Ovary (tissue), 9 donors: ENCODE results near the gene ZBTB4. TPM values are rescaled to one million over a fixed set of nuclear protein-coding genes. Genes with fewer than 3 reads are reported as not detected.

Experiments used
- DNase-seq, 5 donors: peaks; one replicate each; pipeline ENCODE4 v3.0.0-alpha.2; 2019 to 2020
- H3K27ac ChIP-seq, 2 donors: fragments of 200-600 bp; one replicate each; pipeline versions ENCODE4 v1.5.1 to v1.8.0; 2019 to 2022
- H3K27me3 ChIP-seq: fragments of 200-600 bp; one replicate; pipeline ENCODE4 v1.8.0; 2022
- H3K36me3 ChIP-seq: fragments of 200-600 bp; sonication (generic); one replicate; pipeline ENCODE4 v1.5.1; 2019
- H3K4me1 ChIP-seq: one replicate; pipeline ENCODE4 v1.8.1; 2013; ENCODE audit warnings: mild to moderate bottlenecking, moderate library complexity; ENCODE audit not compliant: insufficient read depth
- H3K4me3 ChIP-seq: fragments of 200-600 bp; sonication (generic); one replicate; pipeline ENCODE4 v1.5.1; 2017
- H3K9me3 ChIP-seq, 2 donors: fragments of 200-600 bp in 1 of 2; sonication (generic) in 1 of 2; one replicate each; pipeline versions ENCODE4 v1.5.1 to v1.8.1; 2013 to 2019; ENCODE audit warnings: mild to moderate bottlenecking in 1 of 2, moderate library complexity in 1 of 2
- EP300 ChIP-seq: sonication (generic); formaldehyde crosslinking; IDR thresholded peaks from one replicate; pipeline ENCODE4 v1.6.1; 2017; ENCODE audit warnings: antibody characterized with exemption
- POLR2A ChIP-seq: fragments of 450-650 bp; IDR thresholded peaks from one replicate; pipeline ENCODE4 v1.6.1; 2017; ENCODE audit warnings: antibody characterized with exemption, mild to moderate bottlenecking, moderate library complexity
- WGBS, 3 donors: extraction: QIAGEN DNeasy Blood & Tissue Kit in 1 of 3; methylation state at CpG; one replicate each; pipeline versions ENCODE4 v1.1.5 to v1.1.7; 2013 to 2017; 5-methylcytosine and 5-hydroxymethylcytosine counted together
- intact Hi-C, 4 donors: fragments of 100-400 bp; cut with DNase I; formaldehyde crosslinking; loops; one replicate each; pipeline versions ENCODE4 v1.11.0 to v1.15.1; 2022 to 2023
- polyA plus RNA-seq, 2 donors: library from polyadenylated mRNA; stranded (reverse); fragments of 200-250 nt in 1 of 2; fragments of 350-450 nt in 1 of 2; fragmentation: Illumina TruSeq in 1 of 2; extraction: RNeasy Lipid Tissue Mini Kit (QIAGEN cat#74804) in 1 of 2; gene quantifications; one replicate each; pipeline ENCODE4 v1.2.3, GENCODE V29; 2013 to 2014
- total RNA-seq, 7 donors: library from RNA; depleted of rRNA in 2 of 7; stranded (reverse); fragments of >200 nt in 2 of 7; fragmentation: NEBNext Ultra II Directional in 3 of 7; extraction: Animal tissue kit (Norgen Biotek cat#: 25700) in 3 of 7; gene quantifications; one replicate each; pipeline versions ENCODE4 v1.1.0 to v1.2.4, GENCODE V29; 2016 to 2023
- TF ChIP-seq, protein P1 (sequence below), 3 donors: fragments of 450-650 bp in 2 of 3; fragments of 200-600 bp in 1 of 3; IDR thresholded peaks; one replicate each; pipeline versions ENCODE4 v1.5.1 to v1.8.0; 2016 to 2022; ENCODE audit warnings: antibody characterized with exemption in 3 of 3, mild to moderate bottlenecking in 1 of 3
- donor health status: DM: no; HTN: no; CAD: no; lungs with moderate emphysema.
- donor health status: DM: no; HTN: no; CAD: no.
- donor health status: Bipolar disorder and iron deficiency.
- donor health status: DM: yes; HTN: yes; CAD: no.
- donor health status: DM: no; HTN: no; CAD: no.
- donor health status: DM: yes; HTN: yes; CAD: no.

Gene ZBTB4
- total and polyA plus RNA-seq, 9 donors, result 39.3 to 123 (median 84.5) TPM

- no peaks in the 10 kb centered on the region for H3K36me3 ChIP-seq
- 44 to 49% (median 48%) methylated on average over 11 of the region's 11 CpGs for WGBS, 3 donors
- TF ChIP-seq EP300, result no peak
- TF ChIP-seq, protein P1, sequence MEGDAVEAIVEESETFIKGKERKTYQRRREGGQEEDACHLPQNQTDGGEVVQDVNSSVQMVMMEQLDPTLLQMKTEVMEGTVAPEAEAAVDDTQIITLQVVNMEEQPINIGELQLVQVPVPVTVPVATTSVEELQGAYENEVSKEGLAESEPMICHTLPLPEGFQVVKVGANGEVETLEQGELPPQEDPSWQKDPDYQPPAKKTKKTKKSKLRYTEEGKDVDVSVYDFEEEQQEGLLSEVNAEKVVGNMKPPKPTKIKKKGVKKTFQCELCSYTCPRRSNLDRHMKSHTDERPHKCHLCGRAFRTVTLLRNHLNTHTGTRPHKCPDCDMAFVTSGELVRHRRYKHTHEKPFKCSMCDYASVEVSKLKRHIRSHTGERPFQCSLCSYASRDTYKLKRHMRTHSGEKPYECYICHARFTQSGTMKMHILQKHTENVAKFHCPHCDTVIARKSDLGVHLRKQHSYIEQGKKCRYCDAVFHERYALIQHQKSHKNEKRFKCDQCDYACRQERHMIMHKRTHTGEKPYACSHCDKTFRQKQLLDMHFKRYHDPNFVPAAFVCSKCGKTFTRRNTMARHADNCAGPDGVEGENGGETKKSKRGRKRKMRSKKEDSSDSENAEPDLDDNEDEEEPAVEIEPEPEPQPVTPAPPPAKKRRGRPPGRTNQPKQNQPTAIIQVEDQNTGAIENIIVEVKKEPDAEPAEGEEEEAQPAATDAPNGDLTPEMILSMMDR (IDR thresholded peaks at IDR 0.05), result no peak
- TF ChIP-seq POLR2A, result no peak
- no peak overlapping the region for H3K27ac ChIP-seq
- H3K9me3 ChIP-seq, result no peaks in the 10 kb centered on the region
- DNase-seq, result no peak
- H3K27me3 ChIP-seq, result no peaks in the 10 kb centered on the region
- intact Hi-C loops, result loop anchor here in 2 of 4 donors (1.0 to 10.0 kb wide), 2 partner anchors 20 to 84 kb away; partner anchors contain the start of genes KCTD11 (in 2 of the 2) and TMEM95 (in 2 of the 2)
- no peak overlapping the region for H3K4me3 ChIP-seq
- peaks cover 4% of the 10 kb centered on the region for H3K4me1 ChIP-seq
Observed at GRCh38 chr17:7438656-7439460, 40.6 kb downstream of the ZBTB4 start.

GRCh38 chr17:7437950-7438614, 41.3 kb downstream of the ZBTB4 start:
- Histone ChIP-seq H3K36me3 (no peaks in the 10 kb centered on the region), H3K27me3 (no peaks in the 10 kb centered on the region), H3K9me3 (no peaks in the 10 kb centered on the region), H3K4me3 (no peak overlapping the region), H3K27ac (no peak overlapping the region), H3K4me1 (peaks cover 4% of the 10 kb centered on the region)
- WGBS, 3 donors, result 5 to 15% (median 10%) methylated on average over 46 to 48 of the region's 48 CpGs
- DNase-seq, result peak in 2 of 5 donors; percentile 52 to 62
- TF ChIP-seq POLR2A (no peak), EP300 (no peak)
- TF ChIP-seq, protein P1 (IDR thresholded peaks at IDR 0.05), result no peak
- intact Hi-C loops, result loop anchor here in 2 of 4 donors (10.0 kb wide), 1 partner anchor 83 kb away; the partner anchor contains the start of genes KCTD11 (in 2 of the 2) and TMEM95 (in 2 of the 2)

DNA sequence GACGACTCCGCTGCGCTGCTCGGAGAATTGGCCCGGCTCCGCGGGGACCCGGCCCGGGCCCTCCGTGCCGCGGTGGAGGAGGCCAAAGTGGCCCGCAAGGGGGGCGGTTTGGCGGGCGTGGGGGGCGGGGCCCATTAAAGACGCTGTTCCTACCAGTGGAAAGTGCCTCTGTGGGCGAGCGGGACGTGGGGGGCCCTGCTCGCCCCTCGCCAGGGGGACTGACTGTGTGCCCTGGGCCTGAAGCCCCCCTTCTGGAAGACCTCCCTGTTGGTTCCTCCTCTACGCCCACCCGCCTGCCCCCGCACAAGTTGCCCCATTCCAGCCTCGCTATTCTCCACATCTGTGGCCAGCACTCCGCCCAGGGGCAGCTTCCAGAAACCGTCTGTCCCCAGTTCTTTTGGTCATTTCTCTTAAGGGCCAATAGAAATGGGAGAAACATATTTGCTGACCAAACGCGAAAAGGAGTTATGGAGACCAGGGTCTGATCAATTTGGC, 42.0 kb downstream of the ZBTB4 start:
- Histone ChIP-seq H3K36me3 (no peaks in the 10 kb centered on the region), H3K27me3 (no peaks in the 10 kb centered on the region), H3K4me1 (peaks cover 4% of the 10 kb centered on the region), H3K27ac (no peak overlapping the region), H3K4me3 (peak overlapping the region; percentile 9), H3K9me3 (no peaks in the 10 kb centered on the region)
- WGBS, 3 donors, result 13 to 40% (median 22%) methylated on average over 14 to 31 of the region's 31 CpGs
- TF ChIP-seq EP300 (no peak), POLR2A (no peak)
- TF ChIP-seq, protein P1 (IDR thresholded peaks at IDR 0.05), result no peak
- intact Hi-C loops, result loop anchor here in 2 of 4 donors (10.0 kb wide), 1 partner anchor 83 kb away; the partner anchor contains the start of genes KCTD11 (in 2 of the 2) and TMEM95 (in 2 of the 2)
- peak in 1 of 5 donors; percentile 55 for DNase-seq
